GM18517 (cell line): Measurements from ENCODE around the gene FARP2.
"Not testable (repeated sequence)": the region's sequence is repeated elsewhere in the genome, so short reads cannot be mapped to it uniquely, and the experiment has no call there.

ENCODE experiments used
- ATAC-seq: cut with Tn5 transposase; IDR thresholded peaks from one replicate; pipeline ENCODE4 v1.9.1; 2021; ENCODE audit warnings: mild to moderate bottlenecking, moderate library complexity; ENCODE audit not compliant: unreplicated experiment

FARP2 gene

GRCh38 chr2:241399941-241400922, 44.1 kb downstream of the FARP2 start:
- ATAC-seq: no peak

GRCh38 chr2:241408849-241409248, 52.8 kb downstream of the FARP2 start:
- no peak for ATAC-seq

GRCh38 chr2:241410739-241411176, 54.7 kb downstream of the FARP2 start:
- no peak for ATAC-seq

GRCh38 chr2:241412144-241412543, 56.1 kb downstream of the FARP2 start:
- no peak for ATAC-seq

GRCh38 chr2:241413501-241413900, 57.4 kb downstream of the FARP2 start:
- ATAC-seq: not testable (repeated sequence)

- ATAC-seq: no peak
These were observed 58.0 kb downstream of the FARP2 start for GRCh38 chr2:241413929-241414580.

- ATAC-seq: no peak
These were observed 59.1 kb downstream of the FARP2 start for GRCh38 chr2:241415196-241415595.

- no peak for ATAC-seq
These were observed 61.5 kb downstream of the FARP2 start for GRCh38 chr2:241417626-241418025.

- ATAC-seq: no peak
These were observed 65.2 kb downstream of the FARP2 start for GRCh38 chr2:241421330-241421729.

GRCh38 chr2:241421942-241422341, 65.9 kb downstream of the FARP2 start:
- ATAC-seq: not testable (repeated sequence)

GRCh38 chr2:241422350-241422749, 66.3 kb downstream of the FARP2 start:
- no peak for ATAC-seq

- ATAC-seq: not testable (repeated sequence)
These were observed 67.4 kb downstream of the FARP2 start for GRCh38 chr2:241423489-241423888.

GRCh38 chr2:241425368-241425767, 69.3 kb downstream of the FARP2 start:
- no peak for ATAC-seq

- ATAC-seq: no peak
These were observed 74.1 kb downstream of the FARP2 start for GRCh38 chr2:241430178-241430577.

- no peak for ATAC-seq
These were observed 76.9 kb downstream of the FARP2 start for GRCh38 chr2:241432824-241433448.

- ATAC-seq: no peak
These were observed 81.1 kb downstream of the FARP2 start for GRCh38 chr2:241437179-241437578.

- no peak for ATAC-seq
These were observed 85.4 kb downstream of the FARP2 start for GRCh38 chr2:241441492-241441891.

GRCh38 chr2:241443486-241444223, 87.6 kb downstream of the FARP2 start:
- ATAC-seq: no peak

- ATAC-seq: no peak
These were observed 89.3 kb downstream of the FARP2 start for GRCh38 chr2:241445426-241445825.

GRCh38 chr2:241450092-241450491, 94.0 kb downstream of the FARP2 start:
- not testable (repeated sequence) for ATAC-seq
